CD4-positive, CD25-positive, alpha-beta regulatory T cell (primary cell): Measurements from ENCODE around the gene MYL7. TPM values are rescaled to one million over a fixed set of nuclear protein-coding genes. Genes with fewer than 3 reads are reported as not detected.

Source experiments
- ATAC-seq, 2 donors: fragments of 150-1000 bp; cut with Tn5 transposase; one replicate each; pipeline ENCODE4 v1.10.0; 2021; ENCODE audit warnings: low read depth in 2 of 2, moderate number of reproducible peaks in 2 of 2, moderate library complexity in 1 of 2
- DNase-seq, 3 donors: peaks; one replicate each; pipeline versions ENCODE4 v3.0.0 to v3.0.0-alpha.2; 2012 to 2022; ENCODE audit warnings: mixed read lengths in 1 of 3
- H3K27ac ChIP-seq: one replicate; pipeline ENCODE4 v1.7.0; 2013; ENCODE audit warnings: mild to moderate bottlenecking, low read length; ENCODE audit not compliant: insufficient read depth, poor library complexity, severe bottlenecking
- H3K27me3 ChIP-seq: one replicate; pipeline ENCODE4 v1.7.0; 2013; ENCODE audit warnings: low read length; ENCODE audit not compliant: control insufficient read depth, insufficient read depth
- H3K36me3 ChIP-seq: one replicate; pipeline ENCODE4 v1.7.0; 2013; ENCODE audit warnings: mild to moderate bottlenecking, low read length, moderate library complexity; ENCODE audit not compliant: control insufficient read depth, insufficient read depth
- H3K4me1 ChIP-seq: 2 replicates; pipeline ENCODE4 v1.7.0; 2013; ENCODE audit warnings: mild to moderate bottlenecking, low read length; ENCODE audit not compliant: insufficient read depth, control insufficient read depth, poor library complexity, severe bottlenecking
- H3K4me3 ChIP-seq: one replicate; pipeline ENCODE4 v1.7.0; 2013; ENCODE audit warnings: low read depth, mild to moderate bottlenecking, low read length, moderate library complexity
- H3K9me3 ChIP-seq, 2 experiments: 1 replicate in 1 of 2; 2 replicates in 1 of 2; pipeline ENCODE4 v1.7.0; 2013; ENCODE audit warnings: low read length in 2 of 2, mild to moderate bottlenecking in 1 of 2, moderate library complexity in 1 of 2; ENCODE audit not compliant: control insufficient read depth in 2 of 2
- H3K27ac Mint-ChIP-seq, 3 donors: one replicate each; pipeline ENCODE4 v1.8.0; 2020 to 2022; ENCODE audit warnings: mild to moderate bottlenecking in 3 of 3, mixed read lengths in 3 of 3, moderate library complexity in 2 of 3
- H3K27me3 Mint-ChIP-seq: one replicate; pipeline ENCODE4 v1.8.0; 2022; ENCODE audit warnings: mild to moderate bottlenecking, mixed read lengths
- H3K36me3 Mint-ChIP-seq: one replicate; pipeline ENCODE4 v1.8.0; 2020; ENCODE audit warnings: mixed read lengths
- H3K4me1 Mint-ChIP-seq, 4 donors: one replicate each; pipeline ENCODE4 v1.8.0; 2020 to 2022; ENCODE audit warnings: mixed read lengths in 4 of 4, mild to moderate bottlenecking in 1 of 4
- H3K4me3 Mint-ChIP-seq, 4 donors: one replicate each; pipeline ENCODE4 v1.8.0; 2020 to 2022; ENCODE audit warnings: mild to moderate bottlenecking in 4 of 4, mixed read lengths in 4 of 4, moderate library complexity in 3 of 4
- H3K9me3 Mint-ChIP-seq, 7 donors: one replicate each; pipeline ENCODE4 v1.8.0; 2020 to 2022; ENCODE audit warnings: mixed read lengths in 7 of 7, mild to moderate bottlenecking in 3 of 7, moderate library complexity in 2 of 7
- polyA plus RNA-seq, 4 donors: library from polyadenylated mRNA; unstranded; fragments of 300-500 nt; fragmentation: Illumina TruSeq; gene quantifications; one replicate each; pipeline ENCODE4 v1.2.3, GENCODE V29; 2021
- total RNA-seq: library from RNA; stranded (reverse); gene quantifications from one replicate; pipeline ENCODE4 v1.2.3, GENCODE V29; 2022

MYL7 gene
- total and polyA plus RNA-seq, 5 donors from 2014 or later = not detected

DNA sequence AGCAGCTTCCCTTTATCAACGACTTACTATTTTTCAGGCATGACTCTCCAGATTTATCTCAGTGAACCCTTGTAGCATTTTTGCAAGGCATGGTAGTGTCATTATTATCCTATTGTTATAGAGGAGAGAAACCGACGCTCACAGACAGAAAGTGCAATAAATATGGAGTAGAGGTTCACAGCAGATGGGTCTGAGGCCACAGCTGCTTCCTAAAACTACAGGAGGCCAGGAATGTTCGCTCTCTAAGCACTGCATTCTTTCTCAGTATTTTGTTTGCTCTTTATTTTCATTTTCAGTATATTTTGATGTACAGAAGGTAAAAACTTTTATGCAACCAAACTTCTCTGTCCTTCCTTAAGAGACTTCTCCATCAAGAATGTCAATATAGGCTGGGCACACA is 41.5 kb downstream of the MYL7 start:
- Mint-ChIP-seq H3K36me3 (no peaks in the 10 kb centered on the region), H3K27ac (no peak overlapping the region), H3K9me3 (peaks cover 0 to 1% (median 0%) of the 10 kb centered on the region in 7 donors), H3K4me1 (peaks cover 0 to 16% (median 12%) of the 10 kb centered on the region in 4 donors), H3K4me3 (no peak overlapping the region), H3K27me3 (peaks cover 4% of the 10 kb centered on the region)
- Histone ChIP-seq H3K36me3 (no peaks in the 10 kb centered on the region), H3K9me3 (no peaks in the 10 kb centered on the region), H3K4me3 (no peak overlapping the region), H3K27me3 (peaks cover 4% of the 10 kb centered on the region), H3K27ac (no peak overlapping the region), H3K4me1 (peaks cover 15% of the 10 kb centered on the region)
- DNase-seq = no peak
- no peak for ATAC-seq

DNA sequence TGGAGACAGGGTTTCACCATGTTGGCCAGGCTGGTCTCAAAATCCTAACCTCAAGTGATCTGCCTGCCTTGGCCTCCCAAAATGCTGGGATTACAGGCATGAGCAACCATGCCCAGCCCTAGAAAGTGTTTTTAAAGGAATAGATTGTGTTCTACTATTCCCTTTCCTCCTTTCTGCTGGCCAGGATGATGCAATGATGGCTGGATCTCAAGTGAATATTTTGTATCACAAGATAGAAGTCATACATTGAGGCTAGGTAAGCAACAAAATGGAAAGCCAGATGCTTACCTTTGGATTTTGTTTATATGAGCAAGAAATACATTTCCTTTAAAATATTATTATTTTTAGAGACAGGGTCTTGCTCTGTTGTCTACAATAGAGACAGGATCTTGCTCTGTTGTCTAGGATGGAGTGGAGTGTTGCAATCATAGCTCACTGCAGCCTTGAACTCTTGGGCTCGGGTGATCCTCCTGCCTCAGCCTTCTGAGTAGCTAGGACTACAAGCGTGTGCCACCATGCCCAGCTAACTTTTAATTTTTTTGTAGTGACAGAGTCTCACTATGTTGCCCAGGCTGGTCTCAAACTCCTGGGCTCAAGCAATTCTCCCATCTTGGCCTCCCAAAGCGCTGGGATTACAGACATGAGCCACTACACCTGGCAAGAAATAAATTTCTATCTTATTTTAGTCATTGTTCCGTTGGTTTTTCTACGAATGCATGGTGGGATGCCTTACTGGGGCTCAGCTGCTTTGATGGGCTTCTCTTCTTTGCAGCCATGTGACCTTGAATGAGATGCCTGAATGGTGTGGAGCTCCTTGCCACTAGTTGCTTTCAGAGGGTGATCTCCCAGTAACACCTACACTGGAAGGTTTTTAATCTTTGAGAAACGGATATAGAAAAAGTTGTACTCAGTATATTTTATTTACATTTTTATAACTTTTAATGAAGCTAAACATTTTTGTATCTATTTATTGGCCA is 42.8 kb downstream of the MYL7 start:
- no peak for DNase-seq
- Mint-ChIP-seq H3K9me3 (peaks cover 0 to 1% (median 0%) of the 10 kb centered on the region in 7 donors), H3K27ac (no peak overlapping the region), H3K4me3 (no peak overlapping the region), H3K27me3 (peaks cover 6% of the 10 kb centered on the region), H3K4me1 (peaks cover 0 to 15% (median 12%) of the 10 kb centered on the region in 4 donors), H3K36me3 (no peaks in the 10 kb centered on the region)
- ATAC-seq = no peak
- Histone ChIP-seq H3K27ac (no peak overlapping the region), H3K9me3 (no peaks in the 10 kb centered on the region), H3K27me3 (peaks cover 3% of the 10 kb centered on the region), H3K4me1 (peaks cover 5% of the 10 kb centered on the region), H3K4me3 (no peak overlapping the region), H3K36me3 (no peaks in the 10 kb centered on the region)

DNA sequence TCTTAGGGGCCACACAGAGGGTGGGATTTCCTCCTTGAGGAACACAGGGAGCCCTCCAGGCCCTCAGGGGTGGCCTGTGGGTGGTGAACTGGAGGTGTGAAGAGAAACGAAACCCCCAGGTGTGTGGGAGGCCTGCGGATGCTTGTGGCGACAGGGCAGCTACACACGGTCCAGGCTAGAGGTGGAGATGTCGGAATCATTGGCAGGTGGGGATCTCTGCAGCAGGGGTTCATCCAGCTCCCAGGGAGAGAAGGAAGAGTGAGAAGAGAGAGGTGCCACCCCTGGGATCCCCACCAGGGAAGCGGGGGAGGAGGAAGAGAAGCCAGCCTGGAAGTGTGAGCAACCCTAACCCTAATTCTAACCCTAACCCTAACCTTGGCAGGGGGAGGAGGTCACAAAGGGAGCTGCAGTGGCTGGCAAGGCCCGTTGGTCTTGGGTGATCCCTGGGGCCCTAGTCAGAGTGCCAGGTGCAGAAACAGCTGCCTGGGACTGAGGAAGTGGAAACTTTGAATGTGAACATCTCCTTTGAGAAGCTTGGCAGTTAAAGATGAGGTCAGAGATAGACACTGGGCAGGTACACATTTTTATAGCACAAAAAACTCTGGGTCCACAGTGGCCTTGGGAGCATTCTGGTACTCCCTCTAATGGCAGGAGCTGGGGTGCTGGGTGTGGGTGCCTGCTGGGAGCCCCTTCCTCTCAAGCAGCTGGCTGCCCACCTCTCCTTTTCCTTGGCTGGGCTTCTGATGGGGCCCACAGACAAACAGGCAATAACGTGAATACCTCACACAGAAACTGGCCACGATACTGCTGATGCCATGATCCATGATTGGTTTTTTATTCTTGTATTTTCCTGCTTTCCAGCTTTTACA is 43.8 kb downstream of the MYL7 start:
- no peak overlapping the region for H3K27ac ChIP-seq
- H3K36me3 ChIP-seq = no peaks in the 10 kb centered on the region
- no peaks in the 10 kb centered on the region for H3K9me3 ChIP-seq
- no peaks in the 10 kb centered on the region for H3K27me3 ChIP-seq
- H3K4me1 ChIP-seq = peaks cover 5% of the 10 kb centered on the region
- Mint-ChIP-seq H3K27me3 (peaks cover 8% of the 10 kb centered on the region), H3K36me3 (no peaks in the 10 kb centered on the region), H3K4me1 (peaks cover 0 to 14% (median 10%) of the 10 kb centered on the region in 4 donors), H3K27ac (peak overlapping the region in 2 of 3 donors; percentile 42 to 63), H3K4me3 (no peak overlapping the region), H3K9me3 (no peaks in the 10 kb centered on the region)
- ATAC-seq = peak; percentile 22 to 25
- peak in 1 of 3 donors; percentile 50 for DNase-seq
- no peak overlapping the region for H3K4me3 ChIP-seq

DNA sequence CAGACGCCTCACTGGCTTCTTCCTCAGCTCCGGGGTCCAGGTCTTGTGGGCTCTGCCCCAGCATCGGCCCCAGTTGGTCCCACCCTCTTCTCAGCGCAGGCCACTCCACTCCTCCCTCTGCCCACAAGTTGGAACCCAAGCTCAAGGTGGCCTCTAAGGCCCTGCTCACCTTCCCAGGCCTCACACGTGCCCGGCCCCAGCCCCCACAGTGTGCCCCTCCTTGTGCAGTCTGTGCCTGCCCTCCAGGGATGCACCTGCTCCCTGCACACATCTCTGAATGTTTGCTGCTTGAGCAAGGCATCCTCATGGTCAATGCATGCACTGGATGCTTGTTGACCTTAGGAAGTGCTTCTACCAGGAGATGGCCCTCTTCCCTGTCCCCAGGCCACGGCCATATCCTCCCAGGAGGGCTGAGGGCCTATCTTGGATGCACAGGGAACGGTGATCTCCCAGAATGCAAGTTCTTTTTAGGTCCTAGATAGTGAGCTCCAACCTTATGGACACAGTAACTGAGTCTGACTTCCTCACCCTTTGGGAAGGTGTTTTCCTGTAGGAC is 44.7 kb downstream of the MYL7 start:
- Histone ChIP-seq H3K36me3 (no peaks in the 10 kb centered on the region), H3K9me3 (no peaks in the 10 kb centered on the region), H3K27ac (no peak overlapping the region), H3K27me3 (no peaks in the 10 kb centered on the region), H3K4me3 (no peak overlapping the region), H3K4me1 (peaks cover 5% of the 10 kb centered on the region)
- Mint-ChIP-seq H3K9me3 (no peaks in the 10 kb centered on the region), H3K36me3 (no peaks in the 10 kb centered on the region), H3K4me1 (peaks cover 0 to 14% (median 10%) of the 10 kb centered on the region in 4 donors), H3K27me3 (peaks cover 8% of the 10 kb centered on the region), H3K4me3 (no peak overlapping the region), H3K27ac (peak overlapping the region in 1 of 3 donors; percentile 38)
- no peak for DNase-seq
- no peak for ATAC-seq

DNA sequence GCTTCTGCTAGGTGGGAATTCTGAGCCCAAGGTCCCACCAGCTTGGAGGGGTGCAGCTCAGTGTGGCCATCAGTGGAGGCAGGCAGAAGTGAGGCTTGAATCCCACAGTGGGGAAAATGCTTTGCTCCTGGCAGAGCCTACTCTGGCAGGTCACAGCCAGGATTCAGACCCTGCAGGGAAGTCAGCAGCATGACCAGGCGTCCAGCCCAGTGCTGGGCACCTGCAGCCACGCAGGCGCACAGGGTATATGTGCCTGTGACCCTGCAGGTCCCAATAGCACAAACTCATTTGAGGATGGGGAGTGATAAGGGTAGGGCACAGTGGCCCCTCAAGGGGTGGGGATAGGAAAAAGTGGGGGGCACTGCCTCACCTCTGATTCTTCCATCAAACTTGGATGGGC is 45.4 kb downstream of the MYL7 start:
- H3K27me3 ChIP-seq = no peaks in the 10 kb centered on the region
- no peaks in the 10 kb centered on the region for H3K9me3 Mint-ChIP-seq
- DNase-seq (no peak), ATAC-seq (no peak)
- peaks cover 0 to 14% (median 10%) of the 10 kb centered on the region in 4 donors for H3K4me1 Mint-ChIP-seq
- no peaks in the 10 kb centered on the region for H3K36me3 ChIP-seq
- peaks cover 5% of the 10 kb centered on the region for H3K4me1 ChIP-seq
- no peak overlapping the region for H3K4me3 Mint-ChIP-seq
- no peaks in the 10 kb centered on the region for H3K9me3 ChIP-seq
- no peak overlapping the region for H3K27ac ChIP-seq
- peaks cover 8% of the 10 kb centered on the region for H3K27me3 Mint-ChIP-seq
- no peak overlapping the region for H3K4me3 ChIP-seq
- no peaks in the 10 kb centered on the region for H3K36me3 Mint-ChIP-seq
- H3K27ac Mint-ChIP-seq = peak overlapping the region in 1 of 3 donors; percentile 69

DNA sequence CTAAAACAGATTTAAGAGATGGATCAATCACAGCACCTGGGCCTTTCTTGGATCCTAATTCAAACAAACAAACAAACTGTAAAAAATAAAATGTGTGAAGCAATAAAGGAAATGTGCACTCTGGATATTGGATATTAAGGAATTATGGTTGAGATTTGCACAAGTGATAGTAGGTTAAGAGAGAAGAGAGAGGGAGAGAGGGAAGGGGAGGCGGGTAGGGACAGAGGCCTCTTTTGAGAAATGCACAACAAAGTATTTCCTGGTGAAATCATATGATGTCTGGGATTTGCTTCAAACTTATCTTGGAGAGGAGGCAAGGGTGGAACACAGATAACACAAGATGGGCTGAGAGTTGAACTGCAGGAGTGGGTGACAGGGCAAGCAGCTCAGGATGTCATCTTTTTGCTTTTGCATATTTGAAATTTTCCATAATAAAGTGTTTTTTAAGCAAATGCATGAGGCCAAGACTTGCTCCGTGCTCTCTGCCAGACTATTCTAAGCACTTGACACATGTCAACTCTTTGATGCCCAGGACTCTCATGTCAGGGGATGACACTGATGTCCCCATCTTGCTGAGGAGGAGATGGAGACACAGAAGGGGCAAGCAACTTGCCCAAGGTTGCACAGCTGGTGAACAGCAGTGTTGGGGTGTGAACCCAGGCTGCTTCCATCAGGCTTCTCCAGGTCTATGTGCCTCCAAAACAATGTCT is 46.1 kb downstream of the MYL7 start:
- Mint-ChIP-seq H3K9me3 (no peaks in the 10 kb centered on the region), H3K36me3 (no peaks in the 10 kb centered on the region), H3K27me3 (peaks cover 8% of the 10 kb centered on the region), H3K4me1 (peaks cover 0 to 14% (median 10%) of the 10 kb centered on the region in 4 donors), H3K4me3 (no peak overlapping the region), H3K27ac (peak overlapping the region in 1 of 3 donors; percentile 69)
- no peak overlapping the region for H3K4me3 ChIP-seq
- H3K9me3 ChIP-seq = no peaks in the 10 kb centered on the region
- ATAC-seq = no peak
- no peak overlapping the region for H3K27ac ChIP-seq
- H3K4me1 ChIP-seq = peaks cover 5% of the 10 kb centered on the region
- no peak for DNase-seq
- no peaks in the 10 kb centered on the region for H3K27me3 ChIP-seq
- no peaks in the 10 kb centered on the region for H3K36me3 ChIP-seq

DNA sequence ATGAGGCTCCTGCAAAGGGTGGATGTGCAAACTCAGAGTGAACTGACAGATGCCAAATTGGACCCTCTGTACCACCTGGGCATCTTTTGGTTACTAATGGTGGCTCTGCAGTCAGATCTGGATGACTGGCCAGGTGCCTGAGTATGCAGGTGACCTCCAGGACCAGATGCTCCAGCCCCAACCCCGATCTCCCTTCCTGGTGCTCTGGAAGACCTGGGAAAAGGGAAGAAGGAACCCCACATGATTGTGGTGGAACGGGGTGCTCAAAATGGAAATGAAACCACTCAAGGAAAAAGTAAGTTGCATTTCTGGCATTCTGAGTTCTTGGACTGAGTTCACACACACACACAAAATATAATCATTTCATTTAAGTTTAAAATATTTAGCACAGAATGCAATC is 46.8 kb downstream of the MYL7 start:
- DNase-seq = no peak
- Mint-ChIP-seq H3K4me3 (no peak overlapping the region), H3K27me3 (peaks cover 8% of the 10 kb centered on the region), H3K9me3 (no peaks in the 10 kb centered on the region), H3K36me3 (no peaks in the 10 kb centered on the region), H3K4me1 (peaks cover 0 to 14% (median 10%) of the 10 kb centered on the region in 4 donors), H3K27ac (no peak overlapping the region)
- no peak overlapping the region for H3K4me3 ChIP-seq
- peaks cover 5% of the 10 kb centered on the region for H3K4me1 ChIP-seq
- H3K9me3 ChIP-seq = no peaks in the 10 kb centered on the region
- no peak overlapping the region for H3K27ac ChIP-seq
- no peak for ATAC-seq
- no peaks in the 10 kb centered on the region for H3K36me3 ChIP-seq
- H3K27me3 ChIP-seq = no peaks in the 10 kb centered on the region
